GM19328 (cell line): ENCODE data around the gene HSBP1L1.
"Not testable (repeated sequence)": the region's sequence is repeated elsewhere in the genome, so short reads cannot be mapped to it uniquely, and the experiment has no call there.

Experiments used
- ATAC-seq: cut with Tn5 transposase; IDR thresholded peaks from one replicate; pipeline ENCODE4 v1.9.1; 2021; ENCODE audit warnings: mild to moderate bottlenecking, moderate library complexity; ENCODE audit not compliant: unreplicated experiment

Gene HSBP1L1

DNA sequence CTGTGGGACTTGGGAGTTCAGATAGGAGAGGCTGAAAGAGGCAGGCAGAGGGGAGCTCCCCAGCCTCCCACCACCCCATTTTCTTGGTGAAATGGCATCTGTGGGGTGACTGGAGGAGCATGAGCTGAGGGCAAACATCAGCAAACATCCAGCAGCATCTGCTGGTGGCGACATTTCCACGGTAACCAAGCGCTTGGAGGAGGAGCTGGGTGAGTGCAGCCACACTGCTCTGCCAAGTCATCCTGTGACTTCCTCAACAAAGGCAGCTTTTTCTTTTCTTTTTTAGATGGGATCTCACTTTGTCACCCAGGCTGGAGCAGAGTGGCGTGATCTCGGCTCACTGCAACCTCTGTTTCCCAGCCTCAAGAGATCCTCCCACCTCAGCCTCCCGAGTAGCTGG lies 18.3 kb downstream of the HSBP1L1 start:
- no peak for ATAC-seq

DNA sequence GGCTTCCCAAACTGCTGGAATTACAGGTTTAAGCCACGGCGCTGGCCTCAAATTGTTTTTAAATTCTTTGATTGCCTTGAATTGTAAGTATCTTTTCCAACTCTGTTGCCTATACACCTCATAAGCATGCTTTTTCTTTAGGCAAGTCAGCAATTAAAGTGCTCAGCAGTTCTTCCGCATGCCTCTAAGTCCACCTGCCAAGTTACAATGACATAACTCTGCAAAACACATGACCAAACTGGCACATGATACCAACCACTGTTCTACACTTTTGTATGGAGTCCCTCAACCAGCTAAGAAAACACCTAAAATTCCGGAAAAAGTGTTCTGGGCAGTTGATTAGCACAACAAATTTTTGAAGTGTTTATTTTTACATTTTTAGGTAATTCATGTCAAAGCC lies 18.8 kb downstream of the HSBP1L1 start:
- ATAC-seq = no peak

DNA sequence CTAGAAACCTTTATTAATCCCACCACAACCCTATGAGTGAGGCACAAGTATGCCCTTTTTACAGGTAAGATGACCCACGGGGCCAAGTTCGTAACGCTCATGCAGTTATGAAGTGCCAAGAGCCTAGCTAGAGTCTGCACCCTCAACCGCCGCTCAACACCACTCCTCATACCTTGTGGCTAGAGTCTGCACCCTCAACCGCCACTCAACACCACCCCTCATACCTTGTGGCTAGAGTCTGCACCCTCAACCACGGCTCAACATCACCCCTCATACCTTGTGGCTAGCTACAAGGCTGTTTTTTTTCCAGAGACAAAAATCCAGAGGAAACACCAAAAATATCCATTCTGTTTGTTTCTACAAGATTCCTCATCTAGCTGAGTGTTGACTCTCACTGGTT lies 19.4 kb downstream of the HSBP1L1 start:
- no peak for ATAC-seq

DNA sequence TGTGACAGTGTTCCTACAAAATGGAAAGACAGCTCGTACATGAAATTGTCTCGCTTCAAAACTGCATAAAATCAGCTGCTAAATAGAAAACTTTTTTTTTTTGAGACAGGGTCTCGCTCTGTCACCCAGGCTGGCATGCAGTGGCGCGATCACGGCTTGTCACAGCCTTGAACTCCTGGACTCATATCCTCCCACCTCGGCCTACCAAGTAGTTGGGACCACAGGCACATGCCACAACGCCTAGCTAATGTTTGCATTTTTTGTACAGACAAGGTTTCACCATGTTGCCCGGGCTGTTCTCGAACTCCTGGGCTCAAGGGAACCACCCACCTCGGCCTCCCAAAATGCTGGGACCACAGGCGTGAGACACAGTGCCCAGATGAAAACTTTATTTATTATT lies 20.7 kb downstream of the HSBP1L1 start:
- ATAC-seq = no peak

DNA sequence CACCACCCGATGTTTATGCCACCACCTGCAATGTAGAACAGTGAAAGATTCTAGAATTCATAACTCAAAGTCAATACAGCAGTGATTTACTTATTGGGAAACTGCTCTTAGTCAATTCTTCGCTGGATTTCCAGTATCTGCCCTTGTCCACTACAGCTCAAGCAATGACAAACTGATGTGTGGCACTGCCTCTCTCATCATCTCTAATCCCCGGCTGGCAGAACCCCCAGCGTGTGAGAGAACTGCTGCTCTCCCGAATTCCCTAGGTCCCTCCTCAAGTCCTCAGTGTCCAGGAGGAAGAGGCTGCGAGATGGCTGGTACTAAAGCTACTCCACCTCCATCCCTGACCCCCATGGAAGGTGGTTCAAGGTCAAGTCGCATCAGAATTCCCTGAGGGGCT lies 22.3 kb downstream of the HSBP1L1 start:
- ATAC-seq = no peak

DNA sequence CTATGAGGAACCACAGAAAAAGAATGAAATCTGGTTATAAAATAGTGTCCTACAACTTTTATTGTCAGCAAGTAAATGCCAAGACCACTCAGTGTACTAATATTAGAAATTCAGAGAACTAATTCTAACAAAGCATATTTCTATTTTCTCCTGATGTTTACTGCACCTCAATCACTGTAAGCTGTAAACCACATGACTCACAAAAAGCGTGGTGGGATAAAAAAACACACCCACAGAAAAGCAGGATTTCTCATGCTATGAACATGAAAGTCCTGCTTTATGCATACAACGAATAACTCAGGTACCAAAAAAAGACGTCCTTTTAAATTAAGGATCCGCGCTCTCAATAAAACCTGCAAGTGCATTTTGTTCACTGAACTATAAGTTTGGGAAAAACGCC lies 23.1 kb downstream of the HSBP1L1 start:
- ATAC-seq = no peak

DNA sequence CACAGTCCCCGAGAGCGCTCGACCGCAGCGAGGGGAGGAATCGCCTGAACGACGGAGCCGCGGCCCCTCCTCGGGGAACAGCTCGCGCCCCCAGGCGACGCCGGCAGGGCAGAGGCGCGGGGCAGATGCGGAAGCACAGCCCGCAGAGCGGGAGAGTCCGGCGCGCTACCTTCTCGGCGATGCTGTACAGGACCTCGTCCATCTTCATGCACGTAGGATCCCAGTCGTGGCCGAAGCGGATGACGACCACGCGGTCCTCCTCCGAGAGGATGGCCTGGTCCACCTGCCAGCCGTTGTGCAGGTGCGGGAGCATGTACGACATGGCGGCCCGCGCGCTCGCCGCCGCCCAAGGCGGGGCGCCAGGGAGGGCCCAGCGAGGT lies 23.6 kb downstream of the HSBP1L1 start:
- peak; percentile 52 for ATAC-seq

DNA sequence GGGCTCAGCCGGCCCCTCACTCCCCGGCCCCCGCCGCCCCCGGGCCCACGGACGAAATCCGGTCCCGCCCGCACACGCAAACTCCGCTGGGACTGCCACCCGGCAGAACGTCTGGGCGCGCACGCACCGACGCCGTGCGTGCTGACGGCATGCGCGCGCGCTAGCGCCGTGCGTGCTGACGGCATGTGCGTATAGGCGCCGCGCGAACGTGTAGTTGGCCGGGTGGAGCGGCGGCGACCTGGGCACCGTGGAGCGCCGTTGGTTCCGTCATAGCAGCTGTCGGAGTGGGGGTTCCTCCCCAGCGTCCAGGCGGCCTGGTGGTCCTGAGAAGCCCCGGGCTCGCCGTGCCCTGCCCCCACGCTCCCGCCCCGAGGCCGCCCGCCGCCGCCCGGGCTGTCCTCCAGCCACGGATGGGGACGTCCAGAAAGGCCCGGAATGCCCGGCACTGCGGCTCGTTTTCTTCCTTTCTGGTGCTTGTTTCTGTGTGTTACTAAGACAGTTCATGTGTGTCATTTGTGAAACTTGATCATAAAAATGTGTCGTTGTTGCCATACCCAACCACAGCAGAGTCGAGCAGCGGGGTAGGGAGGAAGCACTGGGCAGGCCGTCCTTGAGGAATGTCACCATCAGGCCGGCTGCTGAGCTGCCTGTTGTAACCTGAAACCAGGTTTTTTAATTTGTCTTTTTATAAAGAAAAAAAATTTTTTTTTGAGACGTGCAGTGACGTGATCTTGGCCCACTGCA lies 24.2 kb downstream of the HSBP1L1 start, which contains the start of gene TXNL4A:
TSS of gene TXNL4A (minus strand) at position 113 of the 744 bp plus-strand sequence. CDS start 171 bp downstream, outside the sequence.
- ATAC-seq = peak; percentile 97

DNA sequence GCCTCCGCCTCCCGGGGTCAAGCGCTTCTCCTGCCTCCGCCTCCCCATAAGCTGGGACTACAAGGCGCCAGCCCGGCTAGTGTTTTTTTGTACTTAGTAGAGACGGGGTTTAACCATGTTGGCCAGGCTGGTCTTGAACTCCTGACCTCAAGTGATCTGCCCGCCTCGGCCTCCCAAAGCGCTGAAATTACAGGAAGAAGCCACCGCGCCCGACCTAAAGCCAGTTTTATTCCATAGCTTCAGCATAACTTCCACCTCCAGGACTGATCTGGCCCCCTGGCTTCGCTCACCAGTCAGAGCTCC lies 24.7 kb downstream of the HSBP1L1 start:
- no peak for ATAC-seq

DNA sequence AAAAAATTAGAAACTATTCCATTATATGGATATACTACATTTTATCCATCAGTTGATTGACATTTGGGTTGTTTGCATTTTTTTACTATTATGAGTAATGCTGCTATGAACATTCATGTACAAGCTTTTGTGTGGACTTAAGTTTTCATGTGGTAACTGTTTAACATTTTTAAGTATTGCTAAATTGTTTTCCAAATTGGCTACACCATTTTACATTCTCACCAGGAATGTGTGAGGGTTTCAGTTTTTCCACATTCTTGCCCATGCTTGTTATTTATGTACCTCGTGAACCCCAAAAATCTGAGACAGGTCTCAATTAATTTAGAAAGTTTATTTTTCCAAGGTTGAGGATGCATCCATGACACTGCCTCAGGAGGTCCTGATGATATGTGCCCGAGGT lies 27.1 kb downstream of the HSBP1L1 start:
- no peak for ATAC-seq

DNA sequence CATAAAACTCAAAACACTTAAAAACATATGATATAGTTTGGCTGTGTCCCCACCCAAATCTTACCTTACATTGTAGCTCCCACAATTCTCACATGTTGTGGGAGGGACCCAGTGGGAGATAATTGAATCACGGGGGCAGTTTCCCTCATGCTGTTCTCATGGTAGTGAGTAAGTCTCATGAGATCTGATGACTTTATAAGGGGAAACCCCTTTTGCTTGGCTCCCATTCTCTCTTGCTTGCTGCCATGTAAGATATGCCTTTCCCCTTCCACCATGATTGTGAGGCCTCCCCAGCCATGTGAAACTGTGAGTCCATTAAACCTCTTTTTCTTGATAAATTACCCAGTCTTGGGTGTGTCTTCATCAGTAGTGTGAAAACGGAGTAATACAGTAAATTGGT lies 35.3 kb downstream of the HSBP1L1 start:
- not testable (repeated sequence) for ATAC-seq

DNA sequence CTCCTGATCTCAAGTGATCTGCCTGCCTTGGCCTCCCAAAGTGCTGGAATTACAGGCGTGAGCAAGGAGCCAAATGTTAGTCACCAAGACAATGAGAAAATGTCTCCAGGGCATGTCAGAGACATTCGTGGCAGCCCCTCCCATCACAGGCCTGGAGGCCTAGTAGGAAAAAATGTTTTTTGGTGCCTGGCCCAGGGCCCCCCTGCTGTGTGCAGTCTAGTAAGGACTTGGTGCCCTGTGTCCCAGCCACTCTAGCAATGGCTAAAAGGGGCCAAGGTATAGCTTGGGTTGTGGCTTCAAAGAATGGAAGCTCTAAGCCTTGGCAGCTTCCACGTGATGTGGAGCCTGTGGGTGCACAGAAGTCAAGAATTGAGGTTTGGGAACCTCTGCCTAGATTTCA lies 36.4 kb downstream of the HSBP1L1 start:
- no peak for ATAC-seq

DNA sequence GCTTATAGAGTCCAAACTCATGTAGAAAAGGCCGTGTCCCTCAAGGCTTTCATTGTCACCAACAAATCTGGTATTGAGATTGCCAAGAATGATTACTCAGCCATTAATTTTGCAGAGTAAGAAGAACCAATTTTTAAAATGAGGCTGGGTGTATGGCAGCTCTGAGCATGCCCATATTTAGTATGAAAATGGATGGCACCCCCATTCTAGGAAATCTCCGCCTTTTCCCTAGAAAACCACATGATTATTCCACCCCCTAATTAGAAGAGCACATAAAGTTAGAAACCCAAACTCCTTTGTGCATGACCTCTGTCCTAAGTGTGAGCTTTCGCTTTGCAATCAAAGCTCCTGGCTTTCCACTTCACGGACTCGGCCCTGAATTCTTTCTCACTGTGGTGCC lies 38.0 kb downstream of the HSBP1L1 start:
- no peak for ATAC-seq

DNA sequence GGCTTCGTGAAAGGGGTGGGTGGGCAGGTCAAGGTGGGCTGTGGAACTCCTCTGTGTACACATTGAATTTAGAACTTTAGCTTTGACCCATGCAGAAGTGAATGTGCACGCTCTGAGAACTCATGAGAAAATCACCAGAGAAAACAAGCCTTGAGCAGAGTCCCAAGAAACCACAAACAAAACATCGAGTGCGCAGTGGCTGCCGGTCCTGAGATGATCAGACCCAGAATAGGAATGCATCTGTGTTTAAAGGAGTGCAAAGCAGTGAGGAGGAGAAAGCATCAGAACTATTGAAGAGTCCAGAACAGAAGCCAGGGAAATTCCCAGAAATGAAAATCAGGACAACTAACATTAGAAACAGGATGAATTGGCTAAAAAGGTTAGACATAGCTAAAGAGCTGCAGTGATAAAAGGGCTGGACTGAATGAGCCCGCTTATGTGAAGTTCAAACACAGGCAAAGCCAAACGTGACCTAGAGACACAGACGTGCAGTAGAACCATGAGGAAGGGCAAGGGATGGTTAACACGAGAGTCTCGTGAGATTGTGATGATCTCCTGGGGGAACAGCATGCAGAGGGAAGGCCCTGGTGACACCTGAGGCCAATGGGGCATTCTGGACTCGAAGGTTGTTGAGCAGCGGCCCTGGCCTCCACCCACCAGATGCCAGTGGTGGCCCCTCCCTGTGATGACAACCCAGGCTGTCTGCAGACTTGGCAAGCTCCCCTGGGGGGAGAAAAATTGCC lies 40.3 kb downstream of the HSBP1L1 start:
- ATAC-seq = no peak

DNA sequence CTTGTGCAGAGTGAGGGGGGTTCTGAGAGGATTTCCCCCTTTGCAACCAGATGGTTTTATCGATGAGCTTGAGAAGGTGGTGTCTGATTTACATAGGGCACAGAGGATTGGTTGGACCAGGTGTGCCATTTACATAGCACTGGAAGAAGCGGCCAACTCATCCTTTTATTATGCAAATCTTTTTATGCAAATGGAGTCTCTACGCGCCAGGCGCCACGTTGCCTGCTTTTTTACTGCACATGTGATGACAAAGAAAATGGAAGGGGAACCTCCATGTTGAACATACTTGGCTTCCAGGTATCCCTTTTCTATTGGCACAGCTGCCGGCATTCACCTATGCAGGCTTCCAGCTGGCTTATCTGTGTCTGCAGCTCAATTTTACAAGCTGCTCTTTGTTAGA lies 42.3 kb downstream of the HSBP1L1 start:
- no peak for ATAC-seq

DNA sequence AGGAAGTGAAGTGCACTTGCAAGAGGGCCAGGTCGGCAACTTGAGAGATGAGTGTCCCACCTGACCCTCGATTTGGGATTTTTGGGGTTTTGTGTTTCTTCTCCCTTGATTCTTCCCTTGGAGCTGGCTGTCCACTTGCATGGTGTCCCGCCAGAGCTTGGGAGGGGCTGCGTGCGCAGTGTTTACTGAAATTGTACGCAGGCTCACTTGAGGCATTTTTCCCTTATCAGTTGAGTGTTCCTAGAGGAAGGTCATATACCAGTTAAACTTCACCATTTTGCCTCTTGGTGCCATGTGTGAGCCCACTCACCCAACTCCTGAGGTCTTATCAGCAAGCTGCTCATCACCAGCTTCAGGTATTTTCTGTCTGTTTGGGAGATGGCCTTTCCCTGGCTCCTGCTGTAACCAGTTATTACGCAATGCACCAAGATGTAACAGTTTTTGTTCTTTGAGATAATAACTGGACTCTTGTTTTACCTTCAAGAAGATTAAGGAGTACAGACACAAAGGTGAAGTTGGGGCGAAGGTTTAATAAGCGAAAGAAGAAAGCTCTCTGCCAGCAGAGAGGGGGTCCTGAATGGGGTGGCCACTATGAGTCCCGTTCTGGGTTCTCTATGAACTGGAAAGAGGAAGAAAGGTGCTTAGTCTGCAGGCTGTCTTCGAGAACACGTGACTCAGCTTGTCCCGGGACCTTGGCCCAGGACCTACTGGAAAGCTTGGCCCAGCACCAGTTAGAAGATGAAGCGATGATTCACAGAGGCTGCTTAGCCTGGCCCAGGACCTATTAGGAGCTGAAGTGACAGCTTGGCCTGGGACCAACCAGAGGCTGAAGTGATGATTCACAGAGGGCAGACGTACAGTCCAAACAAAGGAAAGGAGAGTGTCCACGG lies 45.5 kb downstream of the HSBP1L1 start:
- ATAC-seq = no peak

DNA sequence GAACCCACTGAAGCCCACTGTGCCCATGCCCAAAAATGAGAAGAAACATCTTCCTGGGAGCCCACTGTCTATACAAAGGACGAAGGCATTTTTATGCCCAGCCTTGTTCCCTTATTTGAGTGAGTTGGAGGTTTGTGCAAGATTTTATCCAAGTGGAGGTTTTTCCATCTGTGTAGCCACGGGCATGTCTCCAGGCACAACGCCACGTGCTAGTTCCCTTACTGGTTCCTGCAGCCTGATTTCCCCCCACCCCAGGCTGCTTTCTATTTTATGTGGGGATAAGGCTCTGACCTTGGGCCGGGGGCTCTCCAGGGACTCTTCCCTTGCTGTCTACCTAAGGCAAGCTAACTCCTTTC lies 46.1 kb downstream of the HSBP1L1 start:
- ATAC-seq = no peak

DNA sequence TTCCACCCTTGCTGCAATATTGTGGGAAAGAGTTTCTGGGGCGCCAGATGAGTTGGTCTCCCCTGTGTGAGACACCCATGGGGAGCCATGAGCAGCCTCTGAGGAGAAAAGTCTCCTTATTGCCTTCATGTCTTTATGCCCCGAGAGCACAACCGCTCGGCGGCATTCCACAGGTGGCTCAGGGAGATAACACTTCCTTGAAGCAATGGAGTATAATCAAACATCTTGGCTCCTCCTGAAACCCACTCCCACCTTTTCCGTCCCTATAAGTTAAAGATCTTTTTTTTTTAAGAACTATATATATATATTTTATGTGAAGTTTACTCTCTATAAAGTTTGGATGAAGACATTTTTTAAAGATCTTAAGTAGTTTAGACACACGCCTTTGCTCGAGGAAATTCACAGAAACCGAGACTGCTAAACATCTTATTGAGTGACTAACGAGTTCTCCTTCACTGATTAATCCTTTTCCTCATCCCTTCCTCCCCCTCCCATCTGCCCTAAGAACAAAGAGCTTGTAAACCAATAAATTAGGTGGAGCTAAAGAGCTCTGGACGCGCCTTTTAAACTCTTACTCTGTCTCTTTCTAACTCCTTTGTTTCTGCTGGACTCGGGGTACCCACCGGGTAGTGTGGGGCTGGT lies 47.2 kb downstream of the HSBP1L1 start:
- not testable (repeated sequence) for ATAC-seq

DNA sequence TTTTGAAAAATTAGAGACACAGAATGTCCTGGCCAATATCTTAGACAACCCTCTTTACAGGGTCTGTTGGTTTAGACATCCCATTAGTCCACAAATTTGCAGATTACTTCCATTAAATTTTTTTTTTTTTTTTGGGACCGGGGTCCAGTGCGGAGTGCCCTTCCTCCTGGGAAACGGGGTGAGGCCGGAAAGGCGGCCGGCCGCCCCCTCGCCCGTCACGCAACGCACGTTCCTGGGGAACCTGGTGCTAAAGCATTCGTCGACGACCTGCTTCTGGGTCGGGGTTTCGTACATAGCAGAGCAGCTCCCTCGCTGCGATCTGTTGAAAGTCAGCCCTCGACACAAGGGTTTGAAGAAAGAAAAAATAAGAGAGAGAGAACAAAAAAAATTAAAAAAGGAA lies 48.3 kb downstream of the HSBP1L1 start:
- no peak for ATAC-seq
